ENCODE results near the gene TP53AIP1.

Gene TP53AIP1

GRCh38 chr11:128919216-128919615, 23.5 kb downstream of the TP53AIP1 start:
- TF ChIP-seq CTCF (IDR thresholded peaks at IDR 0.05; ENCODE audit: insufficient read depth, missing control alignments): no peak
- DNase-seq (ENCODE audit: insufficient read length, low spot score): no peak
- no peak for FAIRE-seq

GRCh38 chr11:128917144-128917724, 25.4 kb downstream of the TP53AIP1 start:
- DNase-seq (ENCODE audit: insufficient read length, low spot score) (no peak), FAIRE-seq (no peak)
- TF ChIP-seq CTCF (IDR thresholded peaks at IDR 0.05; ENCODE audit: insufficient read depth, missing control alignments): no peak

- FAIRE-seq: no peak
Measured at GRCh38 chr11:128916681-128917080, 26.0 kb downstream of the TP53AIP1 start.

GRCh38 chr11:128916037-128916572, 26.6 kb downstream of the TP53AIP1 start:
- TF ChIP-seq CTCF (IDR thresholded peaks at IDR 0.05; ENCODE audit: insufficient read depth, missing control alignments): no peak
- FAIRE-seq (no peak), DNase-seq (ENCODE audit: insufficient read length, low spot score) (no peak)

More at GRCh38 chr11:128916681-128917080, 26.0 kb downstream of the TP53AIP1 start:
- DNase-seq (ENCODE audit: insufficient read length, low spot score): no peak
- no peak for TF ChIP-seq CTCF (IDR thresholded peaks at IDR 0.05; ENCODE audit: insufficient read depth, missing control alignments)

- FAIRE-seq (no peak), DNase-seq (ENCODE audit: insufficient read length, low spot score) (no peak)
- no peak for TF ChIP-seq CTCF (IDR thresholded peaks at IDR 0.05; ENCODE audit: insufficient read depth, missing control alignments)
Measured at GRCh38 chr11:128915149-128915521, 27.5 kb downstream of the TP53AIP1 start.

GRCh38 chr11:128914216-128915148, 28.2 kb downstream of the TP53AIP1 start:
- no peak for DNase-seq (ENCODE audit: insufficient read length, low spot score)
- TF ChIP-seq CTCF (IDR thresholded peaks at IDR 0.05; ENCODE audit: insufficient read depth, missing control alignments): no peak

More at GRCh38 chr11:128914216-128915148, 28.2 kb downstream of the TP53AIP1 start:
- FAIRE-seq: no peak
